HCT116 (cell line): Measurements from ENCODE around the gene NAPA. TPM values are rescaled to one million over a fixed set of nuclear protein-coding genes. Genes with fewer than 3 reads are reported as not detected.

Experiments
- ATAC-seq: fragments of 200-7000 bp; cut with Tn5 transposase; 2 replicates; pipeline ENCODE4 v1.9.1; 2020; ENCODE audit warnings: mild to moderate bottlenecking, moderate library complexity
- BruUV-seq: library from RNA; stranded (reverse); fragments of 400-500 nt; replicated peaks from 2 replicates; lab custom pipeline; 2021; lab: Mats Ljungman, UMichigan
- CTCF ChIA-PET: fragments of 300-600 bp; sonication (Branson Sonifier 250); formaldehyde crosslinking; loops from one replicate; lab custom pipeline; 2021; ENCODE audit warnings: antibody characterized with exemption; lab: Charles Lee
- POLR2A ChIA-PET: fragments of 300-600, 350-600 bp; sonication (Branson Sonifier 250); formaldehyde crosslinking; loops from one replicate; lab custom pipeline; 2021; ENCODE audit warnings: antibody characterized with exemption; lab: Charles Lee
- RAD21 ChIA-PET, 2 experiments: fragments of 300-600 bp; sonication (Branson Sonifier 250); formaldehyde crosslinking; loops; one replicate each; lab custom pipeline; 2023; ENCODE audit warnings: low total read pairs in 2 of 2; ENCODE audit not compliant: uncharacterized antibody in 2 of 2, unreplicated experiment in 2 of 2, low non-redundant PET in 1 of 2; lab: Charles Lee
- DNase-seq: peaks from one replicate; pipeline ENCODE4 v3.0.0-alpha.2; 2010; ENCODE audit warnings: low read depth, low spot score
- H2AFZ ChIP-seq: fragments of 200-600 bp; shearing (Covaris generic), sonication (generic); 2 replicates; pipeline ENCODE4 v1.6.1; 2017; ENCODE audit warnings: low read depth, mixed run types, mixed read lengths, antibody characterized with exemption, low read length; ENCODE audit not compliant: poor library complexity, severe bottlenecking
- H3K27ac ChIP-seq: 2 replicates; pipeline ENCODE4 v1.5.1; 2012; ENCODE audit warnings: low read depth, low read length
- H3K27me3 ChIP-seq: fragments of 200-600 bp; sonication (generic); 2 replicates; pipeline ENCODE4 v1.6.1; 2016; ENCODE audit warnings: mixed run types, low read length, mixed read lengths; ENCODE audit not compliant: insufficient read depth
- H3K36me3 ChIP-seq, 2 experiments: fragments of 200-500 bp in 1 of 2; fragments of 200-600 bp in 1 of 2; sonication (Bioruptor generic) in 1 of 2; sonication (generic) in 1 of 2; 2 replicates each; pipeline versions ENCODE4 v1.5.1 to v1.6.1; 2014 to 2016; ENCODE audit warnings: low read length in 2 of 2, inconsistent platforms in 1 of 2, mixed read lengths in 1 of 2, mixed run types in 1 of 2; ENCODE audit not compliant: insufficient read depth in 2 of 2, control insufficient read depth in 1 of 2
- H3K4me1 ChIP-seq, 2 experiments: fragments of 200-600 bp in 1 of 2; sonication (generic) in 1 of 2; 2 replicates each; pipeline versions ENCODE4 v1.5.1 to v1.6.1; 2012 to 2017; ENCODE audit warnings: low read length in 2 of 2, inconsistent platforms in 1 of 2, mild to moderate bottlenecking in 1 of 2, mixed read lengths in 1 of 2, mixed run types in 1 of 2, moderate library complexity in 1 of 2; ENCODE audit not compliant: insufficient read depth in 2 of 2, control insufficient read depth in 1 of 2
- H3K4me2 ChIP-seq: fragments of 200-600 bp; sonication (generic); 2 replicates; pipeline ENCODE4 v1.6.1; 2017; ENCODE audit warnings: mixed run types, low read length, mixed read lengths
- H3K4me3 ChIP-seq, 2 experiments: fragments of 200-600 bp in 1 of 2; sonication (generic) in 1 of 2; replicated peaks in 1 of 2; 2 replicates each; pipeline ENCODE4 v1.5.1; 2011 to 2016; ENCODE audit warnings: low read length in 2 of 2, control low read depth in 1 of 2, low read depth in 1 of 2, mild to moderate bottlenecking in 1 of 2, mixed read lengths in 1 of 2, mixed run types in 1 of 2
- H3K79me2 ChIP-seq: fragments of 200-600 bp; sonication (generic); 2 replicates; pipeline ENCODE4 v1.6.1; 2017; ENCODE audit warnings: mild to moderate bottlenecking, mixed run types, low read length, moderate library complexity, mixed read lengths; ENCODE audit not compliant: insufficient read depth
- H3K9ac ChIP-seq: fragments of 200-600 bp; sonication (generic); 2 replicates; pipeline ENCODE4 v1.6.1; 2016; ENCODE audit warnings: low read length, mixed read lengths
- H3K9me2 ChIP-seq: fragments of 200-600 bp; sonication (generic), shearing (Covaris generic); 2 replicates; pipeline ENCODE4 v1.6.1; 2017; ENCODE audit warnings: mixed run types, mild to moderate bottlenecking, moderate library complexity; ENCODE audit not compliant: insufficient read depth
- H3K9me3 ChIP-seq, 2 experiments: fragments of 200-500 bp in 1 of 2; fragments of 200-600 bp in 1 of 2; sonication (Bioruptor generic) in 1 of 2; sonication (generic) in 1 of 2; 2 replicates each; pipeline ENCODE4 v1.6.1; 2014 to 2017; ENCODE audit warnings: low read length in 2 of 2, mixed read lengths in 2 of 2, inconsistent platforms in 1 of 2, low read depth in 1 of 2, mild to moderate bottlenecking in 1 of 2, mixed run types in 1 of 2, moderate library complexity in 1 of 2; ENCODE audit not compliant: control insufficient read depth in 1 of 2, insufficient read depth in 1 of 2
- H4K20me1 ChIP-seq: fragments of 200-600 bp; sonication (generic), shearing (Covaris generic); 2 replicates; pipeline ENCODE4 v1.6.1; 2017; ENCODE audit warnings: mixed run types, mild to moderate bottlenecking, moderate library complexity; ENCODE audit not compliant: insufficient read depth
- CBX3 ChIP-seq: IDR thresholded peaks from 2 replicates; pipeline ENCODE4 v1.6.1; 2012; ENCODE audit warnings: low read depth
- CTCF ChIP-seq, 3 experiments: fragments of 200-600 bp in 1 of 3; sonication (generic) in 1 of 3; IDR thresholded peaks in 2 of 3; conservative IDR thresholded peaks in 1 of 3; 2 replicates each; pipeline ENCODE4 v1.5.1; 2012 to 2017; ENCODE audit warnings: low read depth in 2 of 3, low read length in 2 of 3, antibody characterized with exemption in 1 of 3, borderline replicate concordance in 1 of 3, control low read depth in 1 of 3, mild to moderate bottlenecking in 1 of 3, mixed read lengths in 1 of 3, mixed run types in 1 of 3, moderate library complexity in 1 of 3; ENCODE audit not compliant: insufficient read depth in 1 of 3
- EGR1 ChIP-seq: IDR thresholded peaks from 2 replicates; pipeline ENCODE4 v1.6.1; 2012; ENCODE audit warnings: low read depth
- ELF1 ChIP-seq: IDR thresholded peaks from 2 replicates; pipeline ENCODE4 v1.6.1; 2012; ENCODE audit warnings: low read depth, borderline replicate concordance
- JUND ChIP-seq: IDR thresholded peaks from 2 replicates; pipeline ENCODE4 v1.6.1; 2012
- POLR2A ChIP-seq: IDR thresholded peaks from 2 replicates; pipeline ENCODE4 v1.7.0; 2011; ENCODE audit warnings: borderline replicate concordance; ENCODE audit not compliant: insufficient read depth, insufficient read length; ENCODE audit errors: extremely low read depth
- SIN3A ChIP-seq: IDR thresholded peaks from 2 replicates; pipeline ENCODE4 v1.6.1; 2012; ENCODE audit warnings: low read depth
- SP1 ChIP-seq: IDR thresholded peaks from 2 replicates; pipeline ENCODE4 v1.6.1; 2012; ENCODE audit warnings: low read depth
- TCF7L2 ChIP-seq: IDR thresholded peaks from 2 replicates; pipeline ENCODE4 v1.7.0; 2011; ENCODE audit warnings: borderline replicate concordance, inconsistent platforms; ENCODE audit not compliant: insufficient read depth, insufficient read length; ENCODE audit errors: extremely low read depth
- intact Hi-C: fragments of 100-400 bp; cut with micrococcal nuclease; formaldehyde crosslinking; loops from 2 replicates; pipeline ENCODE4 v1.10.0; 2022
- total RNA-seq: library from RNA; stranded (reverse); gene quantifications from one replicate; pipeline ENCODE4 v1.2.1, GENCODE V29; 2021; ENCODE audit not compliant: unreplicated experiment
- TF ChIP-seq, protein P1 (sequence below): IDR thresholded peaks from 2 replicates; pipeline ENCODE4 v1.6.1; 2012; ENCODE audit warnings: low read depth
- TF ChIP-seq, protein P2 (sequence below): IDR thresholded peaks from 2 replicates; pipeline ENCODE4 v1.6.1; 2011; ENCODE audit warnings: mild to moderate bottlenecking, low read length, moderate library complexity; ENCODE audit not compliant: insufficient replicate concordance; ENCODE audit errors: extremely low read depth

The NAPA gene
- total RNA-seq, 1 experiment from 2014 or later = 58.8 TPM

- ChIA-PET POLR2A (no interaction called here), CTCF (no interaction called here), RAD21 (no interaction called here)
- H4K20me1 ChIP-seq = no peaks in the 10 kb centered on the region
- ATAC-seq = no peak
- H3K79me2 ChIP-seq = no peaks in the 10 kb centered on the region
- no peaks in the 10 kb centered on the region for H3K4me1 ChIP-seq
- no peak overlapping the region for H3K4me3 ChIP-seq
- H3K9ac ChIP-seq = no peak overlapping the region
- H3K9me3 ChIP-seq = no peaks in the 10 kb centered on the region
- intact Hi-C loops = no loop called here
- BruUV-seq = no TSS peak
- H3K27ac ChIP-seq = no peak overlapping the region
- TF ChIP-seq EGR1 = no peak
- no peak for TF ChIP-seq POLR2A
- TF ChIP-seq CTCF (IDR thresholded peaks at IDR 0.05 in 2 of 3, conservative IDR thresholded peaks at IDR 0.05 in 1 of 3; ENCODE audit: borderline replicate concordance in 1 of 3, insufficient read depth in 1 of 3, low read depth in 2 of 3, low read length in 2 of 3) = no peak
- no peak for TF ChIP-seq TCF7L2
- TF ChIP-seq JUND = no peak
- TF ChIP-seq SP1 = no peak
- no peak for TF ChIP-seq SIN3A
- no peak for TF ChIP-seq ELF1
- TF ChIP-seq, protein P1, sequence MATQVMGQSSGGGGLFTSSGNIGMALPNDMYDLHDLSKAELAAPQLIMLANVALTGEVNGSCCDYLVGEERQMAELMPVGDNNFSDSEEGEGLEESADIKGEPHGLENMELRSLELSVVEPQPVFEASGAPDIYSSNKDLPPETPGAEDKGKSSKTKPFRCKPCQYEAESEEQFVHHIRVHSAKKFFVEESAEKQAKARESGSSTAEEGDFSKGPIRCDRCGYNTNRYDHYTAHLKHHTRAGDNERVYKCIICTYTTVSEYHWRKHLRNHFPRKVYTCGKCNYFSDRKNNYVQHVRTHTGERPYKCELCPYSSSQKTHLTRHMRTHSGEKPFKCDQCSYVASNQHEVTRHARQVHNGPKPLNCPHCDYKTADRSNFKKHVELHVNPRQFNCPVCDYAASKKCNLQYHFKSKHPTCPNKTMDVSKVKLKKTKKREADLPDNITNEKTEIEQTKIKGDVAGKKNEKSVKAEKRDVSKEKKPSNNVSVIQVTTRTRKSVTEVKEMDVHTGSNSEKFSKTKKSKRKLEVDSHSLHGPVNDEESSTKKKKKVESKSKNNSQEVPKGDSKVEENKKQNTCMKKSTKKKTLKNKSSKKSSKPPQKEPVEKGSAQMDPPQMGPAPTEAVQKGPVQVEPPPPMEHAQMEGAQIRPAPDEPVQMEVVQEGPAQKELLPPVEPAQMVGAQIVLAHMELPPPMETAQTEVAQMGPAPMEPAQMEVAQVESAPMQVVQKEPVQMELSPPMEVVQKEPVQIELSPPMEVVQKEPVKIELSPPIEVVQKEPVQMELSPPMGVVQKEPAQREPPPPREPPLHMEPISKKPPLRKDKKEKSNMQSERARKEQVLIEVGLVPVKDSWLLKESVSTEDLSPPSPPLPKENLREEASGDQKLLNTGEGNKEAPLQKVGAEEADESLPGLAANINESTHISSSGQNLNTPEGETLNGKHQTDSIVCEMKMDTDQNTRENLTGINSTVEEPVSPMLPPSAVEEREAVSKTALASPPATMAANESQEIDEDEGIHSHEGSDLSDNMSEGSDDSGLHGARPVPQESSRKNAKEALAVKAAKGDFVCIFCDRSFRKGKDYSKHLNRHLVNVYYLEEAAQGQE = no peak
- no peak for TF ChIP-seq CBX3
- TF ChIP-seq, protein P2, sequence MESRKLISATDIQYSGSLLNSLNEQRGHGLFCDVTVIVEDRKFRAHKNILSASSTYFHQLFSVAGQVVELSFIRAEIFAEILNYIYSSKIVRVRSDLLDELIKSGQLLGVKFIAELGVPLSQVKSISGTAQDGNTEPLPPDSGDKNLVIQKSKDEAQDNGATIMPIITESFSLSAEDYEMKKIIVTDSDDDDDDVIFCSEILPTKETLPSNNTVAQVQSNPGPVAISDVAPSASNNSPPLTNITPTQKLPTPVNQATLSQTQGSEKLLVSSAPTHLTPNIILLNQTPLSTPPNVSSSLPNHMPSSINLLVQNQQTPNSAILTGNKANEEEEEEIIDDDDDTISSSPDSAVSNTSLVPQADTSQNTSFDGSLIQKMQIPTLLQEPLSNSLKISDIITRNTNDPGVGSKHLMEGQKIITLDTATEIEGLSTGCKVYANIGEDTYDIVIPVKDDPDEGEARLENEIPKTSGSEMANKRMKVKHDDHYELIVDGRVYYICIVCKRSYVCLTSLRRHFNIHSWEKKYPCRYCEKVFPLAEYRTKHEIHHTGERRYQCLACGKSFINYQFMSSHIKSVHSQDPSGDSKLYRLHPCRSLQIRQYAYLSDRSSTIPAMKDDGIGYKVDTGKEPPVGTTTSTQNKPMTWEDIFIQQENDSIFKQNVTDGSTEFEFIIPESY = no peak
- H3K36me3 ChIP-seq = no peaks in the 10 kb centered on the region
- H3K27me3 ChIP-seq = no peaks in the 10 kb centered on the region
- H2AFZ ChIP-seq = no peak overlapping the region
- no peak for DNase-seq
- no peak overlapping the region for H3K4me2 ChIP-seq
- no peaks in the 10 kb centered on the region for H3K9me2 ChIP-seq
Observed at GRCh38 chr19:47534628-47535027, 19.8 kb upstream of the NAPA start.
